Thyroid gland (tissue), 4 donors: ENCODE data around the gene NUP214. TPM values are rescaled to one million over a fixed set of nuclear protein-coding genes. Genes with fewer than 3 reads are reported as not detected.

Experiments used
- DNase-seq, 2 donors: peaks; one replicate each; pipeline ENCODE4 v3.0.0-alpha.2; 2019
- H3K27ac ChIP-seq, 3 donors: fragments of 200-600 bp; sonication (generic); 1 replicate in 2 of 3; 2 replicates in 1 of 3; pipeline ENCODE4 v1.5.1; 2016 to 2019; ENCODE audit warnings: mild to moderate bottlenecking in 1 of 3, moderate library complexity in 1 of 3
- H3K27me3 ChIP-seq: fragments of 200-600 bp; sonication (generic); one replicate; pipeline ENCODE4 v1.5.1; 2019
- H3K36me3 ChIP-seq, 2 donors: fragments of 200-600 bp; sonication (generic); one replicate each; pipeline ENCODE4 v1.5.1; 2016 to 2019
- H3K4me1 ChIP-seq, 2 donors: fragments of 200-600 bp; sonication (generic); one replicate each; pipeline ENCODE4 v1.5.1; 2017 to 2019
- H3K4me3 ChIP-seq, 3 donors: fragments of 200-600 bp; sonication (generic); replicated peaks in 1 of 3; 1 replicate in 2 of 3; 2 replicates in 1 of 3; pipeline ENCODE4 v1.5.1; 2016; ENCODE audit warnings: mild to moderate bottlenecking in 1 of 3
- H3K9me3 ChIP-seq: fragments of 200-600 bp; sonication (generic); one replicate; pipeline ENCODE4 v1.5.1; 2017
- POLR2A ChIP-seq, 2 donors: fragments of 450-650 bp; IDR thresholded peaks; one replicate each; pipeline ENCODE4 v1.6.1; 2017; ENCODE audit warnings: antibody characterized with exemption in 2 of 2, mild to moderate bottlenecking in 2 of 2, moderate library complexity in 1 of 2
- WGBS, 2 donors: methylation state at CpG; one replicate each; pipeline ENCODE4 v1.1.5; 2017; 5-methylcytosine and 5-hydroxymethylcytosine counted together
- intact Hi-C: fragments of 100-400 bp; cut with DNase I; formaldehyde crosslinking; loops from one replicate; pipeline ENCODE4 v1.15.1; 2023
- total RNA-seq, 4 donors: library from RNA; depleted of rRNA; stranded (reverse); fragments of >200 nt; gene quantifications; one replicate each; pipeline ENCODE4 v1.2.3, GENCODE V29; 2016
- TF ChIP-seq, protein P1 (sequence below), 6 experiments: fragments of 200-600 bp in 3 of 6; fragments of 450-650 bp in 3 of 6; sonication (generic) in 3 of 6; IDR thresholded peaks; one replicate each; pipeline ENCODE4 v1.5.1; 2016 to 2019; ENCODE audit warnings: antibody characterized with exemption in 6 of 6, mild to moderate bottlenecking in 2 of 6, inconsistent platforms in 1 of 6, moderate library complexity in 1 of 6

The NUP214 gene
- total RNA-seq, 4 donors from 2014 or later: 27.3 to 59.2 (median 46.6) TPM

GRCh38 chr9:131116281-131117120 lies 8.9 kb upstream of the NUP214 start:
- Histone ChIP-seq H3K27ac (peak overlapping the region in 1 of 3 donors; percentile 3), H3K9me3 (no peaks in the 10 kb centered on the region), H3K4me3 (no peak overlapping the region), H3K4me1 (no peaks in the 10 kb centered on the region), H3K36me3 (peaks cover 8 to 10% of the 10 kb centered on the region in 2 donors), H3K27me3 (no peaks in the 10 kb centered on the region)
- TF ChIP-seq, protein P1, sequence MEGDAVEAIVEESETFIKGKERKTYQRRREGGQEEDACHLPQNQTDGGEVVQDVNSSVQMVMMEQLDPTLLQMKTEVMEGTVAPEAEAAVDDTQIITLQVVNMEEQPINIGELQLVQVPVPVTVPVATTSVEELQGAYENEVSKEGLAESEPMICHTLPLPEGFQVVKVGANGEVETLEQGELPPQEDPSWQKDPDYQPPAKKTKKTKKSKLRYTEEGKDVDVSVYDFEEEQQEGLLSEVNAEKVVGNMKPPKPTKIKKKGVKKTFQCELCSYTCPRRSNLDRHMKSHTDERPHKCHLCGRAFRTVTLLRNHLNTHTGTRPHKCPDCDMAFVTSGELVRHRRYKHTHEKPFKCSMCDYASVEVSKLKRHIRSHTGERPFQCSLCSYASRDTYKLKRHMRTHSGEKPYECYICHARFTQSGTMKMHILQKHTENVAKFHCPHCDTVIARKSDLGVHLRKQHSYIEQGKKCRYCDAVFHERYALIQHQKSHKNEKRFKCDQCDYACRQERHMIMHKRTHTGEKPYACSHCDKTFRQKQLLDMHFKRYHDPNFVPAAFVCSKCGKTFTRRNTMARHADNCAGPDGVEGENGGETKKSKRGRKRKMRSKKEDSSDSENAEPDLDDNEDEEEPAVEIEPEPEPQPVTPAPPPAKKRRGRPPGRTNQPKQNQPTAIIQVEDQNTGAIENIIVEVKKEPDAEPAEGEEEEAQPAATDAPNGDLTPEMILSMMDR (IDR thresholded peaks at IDR 0.05): no peak
- no peak for TF ChIP-seq POLR2A (IDR thresholded peaks at IDR 0.05)
- WGBS, 2 donors: 82 to 92% methylated on average over 22 of the region's 22 CpGs
- intact Hi-C loops: no loop called here
- DNase-seq: no peak

DNA sequence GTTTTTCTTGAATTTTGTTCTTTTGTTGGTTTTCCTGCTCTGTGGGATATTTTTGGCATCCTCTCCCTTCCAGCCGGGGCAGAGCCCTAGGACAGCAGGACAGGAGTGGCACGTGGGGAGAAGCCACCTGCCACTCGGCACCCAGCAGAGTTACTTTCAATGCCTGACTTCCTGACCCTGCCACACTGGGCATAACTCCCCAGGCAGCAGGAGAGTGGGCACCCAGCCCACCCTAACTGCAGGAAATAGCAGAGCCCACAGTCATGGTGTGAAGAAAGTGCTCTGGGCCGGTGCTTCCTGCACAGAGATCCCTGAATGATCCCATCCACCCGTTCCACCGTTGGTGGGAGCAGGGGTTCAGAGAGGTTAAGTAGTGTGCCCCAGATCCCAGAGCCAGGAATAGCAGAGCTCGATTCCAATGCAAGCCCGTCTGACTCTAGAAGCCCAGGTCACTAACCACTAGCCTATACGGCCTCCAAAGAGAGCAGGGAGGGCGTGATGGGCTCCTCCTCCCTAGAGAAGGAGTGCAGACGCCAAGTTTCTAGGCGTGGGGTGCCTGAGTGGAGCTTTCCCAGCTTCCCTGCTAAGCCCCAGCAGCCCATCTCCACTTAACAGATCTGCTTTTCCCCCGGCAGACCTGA lies 8.1 kb upstream of the NUP214 start:
- intact Hi-C loops: no loop called here
- Histone ChIP-seq H3K36me3 (peaks cover 13 to 17% of the 10 kb centered on the region in 2 donors), H3K4me1 (no peaks in the 10 kb centered on the region), H3K9me3 (no peaks in the 10 kb centered on the region), H3K4me3 (no peak overlapping the region), H3K27me3 (no peaks in the 10 kb centered on the region), H3K27ac (peak overlapping the region in 2 of 3 donors; percentile 2 to 41)
- no peak for DNase-seq
- 76 to 87% methylated on average over 8 to 13 of the region's 13 CpGs for WGBS, 2 donors
- TF ChIP-seq POLR2A (IDR thresholded peaks at IDR 0.05): no peak
- TF ChIP-seq, protein P1 (IDR thresholded peaks at IDR 0.05): no peak

DNA sequence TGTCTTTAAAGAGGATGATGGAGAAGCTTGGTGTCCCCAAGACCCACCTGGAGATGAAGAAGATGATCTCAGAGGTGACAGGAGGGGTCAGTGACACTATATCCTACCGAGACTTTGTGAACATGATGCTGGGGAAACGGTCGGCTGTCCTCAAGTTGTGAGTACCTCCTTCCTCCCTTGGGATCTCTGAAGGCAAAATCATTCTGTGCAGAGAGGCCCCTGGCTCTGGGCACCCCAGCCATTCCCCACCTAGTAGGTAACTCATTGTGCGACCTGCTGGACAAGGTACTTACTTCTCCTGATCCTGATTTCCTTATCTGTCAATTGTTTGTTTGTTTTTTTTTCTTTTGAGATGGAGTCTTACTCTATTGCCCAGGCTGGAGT lies 7.6 kb upstream of the NUP214 start:
- no peaks in the 10 kb centered on the region for H3K9me3 ChIP-seq
- TF ChIP-seq POLR2A (IDR thresholded peaks at IDR 0.05): no peak
- TF ChIP-seq, protein P1 (IDR thresholded peaks at IDR 0.05): no peak
- H3K4me3 ChIP-seq: no peak overlapping the region
- H3K27ac ChIP-seq: peak overlapping the region in 2 of 3 donors; percentile 2 to 41
- intact Hi-C loops: no loop called here
- no peak for DNase-seq
- H3K4me1 ChIP-seq: no peaks in the 10 kb centered on the region
- no peaks in the 10 kb centered on the region for H3K27me3 ChIP-seq
- H3K36me3 ChIP-seq: peaks cover 13 to 17% of the 10 kb centered on the region in 2 donors
- 73 to 75% methylated on average over 4 of the region's 4 CpGs for WGBS, 2 donors

DNA sequence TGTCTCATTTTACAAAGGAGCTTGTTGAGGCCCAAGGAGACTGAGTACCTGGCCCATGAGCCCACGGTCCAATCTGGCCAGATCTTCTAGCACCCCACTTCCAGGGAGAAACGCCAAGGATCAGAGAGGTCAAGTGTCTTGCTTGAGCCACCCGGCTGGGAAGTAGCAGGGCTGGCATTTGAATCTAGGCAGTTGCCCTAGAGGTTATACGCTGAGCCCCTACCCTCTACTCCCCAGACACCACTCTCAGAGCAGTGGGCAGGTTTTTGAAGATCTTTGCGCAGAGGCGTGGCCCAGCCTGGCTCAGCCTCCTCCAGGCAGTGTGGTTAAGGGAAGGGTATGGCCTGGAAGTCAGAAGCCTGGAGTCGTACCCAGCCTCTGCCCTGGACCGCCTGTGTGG lies 5.8 kb upstream of the NUP214 start:
- intact Hi-C loops: no loop called here
- DNase-seq: no peak
- H3K4me3 ChIP-seq: no peak overlapping the region
- peaks cover 0 to 2% of the 10 kb centered on the region in 2 donors for H3K4me1 ChIP-seq
- no peak overlapping the region for H3K27ac ChIP-seq
- H3K27me3 ChIP-seq: no peaks in the 10 kb centered on the region
- TF ChIP-seq POLR2A (IDR thresholded peaks at IDR 0.05): no peak
- TF ChIP-seq, protein P1 (IDR thresholded peaks at IDR 0.05): no peak
- no peaks in the 10 kb centered on the region for H3K9me3 ChIP-seq
- WGBS, 2 donors: 79 to 81% methylated on average over 8 of the region's 8 CpGs
- H3K36me3 ChIP-seq: peaks cover 13 to 17% of the 10 kb centered on the region in 2 donors
